GM19468 (cell line): ENCODE data around the gene CD82.

Experiments used
- ATAC-seq: cut with Tn5 transposase; IDR thresholded peaks from one replicate; pipeline ENCODE4 v1.9.1; 2021; ENCODE audit warnings: mild to moderate bottlenecking, moderate library complexity, moderate number of reproducible peaks; ENCODE audit not compliant: unreplicated experiment; ENCODE audit errors: extremely low read depth

Gene CD82

DNA sequence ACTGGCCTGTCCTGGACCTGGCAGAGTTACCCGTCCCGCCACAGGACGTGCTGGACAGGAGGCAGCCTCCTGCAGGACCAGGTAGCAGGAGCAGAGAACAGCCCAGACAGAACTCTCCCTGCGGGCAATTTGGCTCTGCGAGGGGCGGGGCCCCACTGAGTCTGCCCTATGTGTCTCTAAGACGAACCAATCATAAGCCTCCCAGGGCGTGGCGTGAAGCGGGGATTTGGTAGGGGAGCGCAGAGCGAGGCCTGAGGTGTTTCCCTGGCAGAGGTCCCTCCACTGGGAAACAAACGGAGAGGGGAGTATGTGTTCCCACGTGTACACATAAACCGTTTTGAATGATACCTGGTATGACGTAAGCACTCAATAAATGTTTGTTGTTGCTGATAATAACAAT lies 7.4 kb downstream of the CD82 start:
- no peak for ATAC-seq

DNA sequence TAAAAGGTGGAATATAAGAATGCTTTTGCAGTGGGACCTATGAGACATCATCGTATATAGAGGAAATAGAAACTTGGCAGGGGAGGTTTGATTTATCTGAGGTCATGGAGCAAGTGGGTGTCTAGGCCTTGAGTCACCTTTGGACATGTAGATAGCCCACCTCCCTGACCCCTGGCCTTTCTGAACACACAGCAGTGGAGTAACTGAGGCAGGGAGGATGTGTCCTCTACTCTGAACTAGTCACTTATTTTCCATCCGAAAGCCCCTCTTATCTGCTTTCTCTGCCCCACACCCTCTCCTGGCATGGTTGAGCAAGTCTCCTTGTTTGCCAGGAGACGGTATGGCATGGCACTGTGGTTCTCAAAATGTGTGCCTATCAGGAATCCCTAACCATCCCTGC lies 7.9 kb downstream of the CD82 start:
- no peak for ATAC-seq

DNA sequence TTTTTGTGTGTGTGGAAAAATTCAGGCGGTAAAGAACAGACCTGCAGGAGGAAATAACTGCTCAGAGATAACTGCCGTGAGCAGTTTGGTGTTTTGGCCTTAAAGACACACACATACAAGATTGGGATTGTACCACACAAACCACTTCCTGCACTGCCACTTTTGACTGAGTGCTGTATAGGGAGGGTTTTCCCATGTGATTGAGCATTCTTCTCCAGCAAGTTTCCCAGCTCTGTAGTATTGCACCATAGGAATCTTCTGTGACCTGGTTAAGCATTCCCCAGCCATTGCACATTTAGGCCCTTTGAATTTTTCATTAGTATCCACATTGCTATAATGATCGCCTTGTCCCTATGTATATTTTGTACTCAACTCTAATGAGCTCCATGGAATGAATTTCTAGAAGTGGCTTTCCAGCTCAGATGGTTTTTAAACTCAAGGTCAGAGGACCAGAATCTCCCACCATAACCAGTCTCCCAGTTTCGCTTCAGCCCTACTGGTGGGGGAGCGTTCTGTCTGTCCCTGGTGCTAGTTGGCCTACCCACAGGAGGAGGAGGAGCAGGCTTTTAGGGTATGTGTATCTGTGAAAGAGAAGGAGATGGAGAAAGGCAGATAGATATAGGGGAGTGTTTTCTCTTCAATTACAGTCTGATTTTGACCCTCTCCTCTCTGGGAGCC lies 9.3 kb downstream of the CD82 start:
- ATAC-seq, result peak; percentile 39

DNA sequence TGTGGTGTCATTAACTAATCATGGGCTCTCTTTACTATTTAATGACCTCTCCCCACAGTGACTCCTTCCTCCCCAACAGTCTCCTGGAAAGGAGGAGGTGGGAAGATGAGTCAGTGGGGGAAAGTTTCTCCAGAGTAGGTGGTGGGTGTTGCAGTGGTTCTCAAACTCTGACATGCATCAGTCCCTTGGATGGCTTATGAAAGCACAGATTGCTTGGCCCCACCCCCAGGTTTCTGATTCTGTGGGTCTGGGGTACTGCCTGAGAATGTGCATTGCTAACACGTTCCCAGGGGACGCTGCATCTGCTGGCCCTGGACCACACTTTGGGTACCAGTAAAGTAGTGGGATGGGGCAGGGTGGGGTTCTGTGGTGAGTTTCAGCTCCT lies 9.8 kb downstream of the CD82 start:
- no peak for ATAC-seq

DNA sequence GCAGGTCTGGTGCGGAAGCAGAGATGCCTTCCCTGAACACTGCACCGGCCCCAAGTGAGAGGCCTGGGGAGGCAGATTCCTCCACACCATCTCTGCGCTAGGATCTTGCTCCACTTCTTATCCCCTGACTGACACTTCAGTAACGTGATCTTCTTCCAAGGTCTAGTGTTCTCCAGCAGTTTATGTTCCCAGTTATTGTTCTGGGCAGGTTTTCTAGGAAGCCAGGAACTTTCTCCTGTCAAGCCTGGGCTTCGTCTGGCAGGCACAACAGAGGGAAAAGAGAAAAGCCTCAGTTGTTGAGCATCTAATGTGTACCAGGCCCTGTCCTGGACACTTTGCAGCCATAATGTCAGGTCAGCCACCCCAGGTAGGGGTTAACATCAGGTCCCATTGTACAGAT lies 10.5 kb downstream of the CD82 start:
- no peak for ATAC-seq

DNA sequence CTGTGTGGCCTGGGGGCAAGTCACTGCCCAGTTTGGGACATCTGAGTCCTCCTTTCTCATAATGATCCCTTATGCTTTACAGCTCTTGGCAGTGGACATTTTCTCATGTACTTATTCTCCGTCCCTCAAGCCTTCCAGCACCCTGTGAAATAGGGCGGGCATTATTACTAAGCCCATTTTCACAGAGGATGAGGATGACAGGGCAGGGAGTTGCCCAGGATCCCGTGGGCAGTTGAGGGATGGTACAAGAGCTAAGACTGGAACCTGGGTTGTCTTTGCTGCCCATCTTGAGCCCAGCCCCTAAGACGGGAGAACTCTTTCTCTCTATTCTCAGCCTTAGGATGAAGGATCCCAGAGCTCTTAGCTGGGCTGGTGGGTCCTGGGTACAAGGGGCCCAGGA lies 11.2 kb downstream of the CD82 start:
- ATAC-seq, result no peak

DNA sequence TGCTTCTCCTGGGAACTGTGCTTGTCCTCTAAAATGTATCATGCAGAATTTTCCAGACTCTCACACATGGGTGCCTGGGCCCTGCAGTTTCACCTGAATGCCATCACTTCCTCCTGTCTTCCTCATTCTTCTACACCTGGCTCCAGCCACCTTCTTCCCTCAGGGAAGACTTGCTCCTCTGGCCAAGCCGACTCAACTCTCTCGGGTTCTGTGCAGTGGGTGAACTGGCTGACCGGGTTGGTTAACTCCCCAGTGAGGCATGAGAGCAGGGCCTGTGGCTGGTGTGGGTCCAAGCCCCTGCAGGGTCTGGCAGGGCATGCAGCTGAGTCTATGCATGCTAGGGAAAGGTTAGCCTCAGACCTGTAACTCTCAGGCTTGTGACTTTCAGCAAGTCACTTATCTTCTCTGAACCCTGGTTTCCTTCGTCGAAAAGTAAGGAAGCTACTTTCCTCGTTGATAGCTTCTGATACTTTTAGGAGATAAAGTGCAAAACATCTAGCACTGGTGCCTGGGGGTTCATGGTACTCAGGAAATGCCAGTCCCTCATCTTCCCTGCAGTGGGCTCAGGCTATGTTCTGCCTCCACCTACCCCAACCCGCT lies 11.9 kb downstream of the CD82 start:
- ATAC-seq, result no peak

DNA sequence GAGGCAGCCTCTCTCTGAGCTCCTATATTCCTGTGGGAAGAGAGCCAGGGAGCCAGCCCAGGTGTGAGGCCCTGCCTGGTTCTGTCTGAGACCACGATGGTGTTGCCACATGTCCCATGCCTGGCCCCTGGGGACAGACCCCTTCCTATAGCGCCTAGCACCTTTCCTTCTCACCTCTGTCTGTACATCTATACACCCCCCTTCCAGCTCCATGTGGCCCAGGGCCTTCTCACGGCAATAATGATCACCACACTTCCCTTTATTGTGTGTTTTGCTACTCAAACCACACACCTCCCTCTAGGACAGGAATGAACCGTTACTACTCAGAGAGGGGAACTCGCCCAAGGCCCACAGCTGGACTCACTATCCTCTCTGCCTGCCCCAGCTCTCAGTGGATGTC lies 12.8 kb downstream of the CD82 start:
- no peak for ATAC-seq

DNA sequence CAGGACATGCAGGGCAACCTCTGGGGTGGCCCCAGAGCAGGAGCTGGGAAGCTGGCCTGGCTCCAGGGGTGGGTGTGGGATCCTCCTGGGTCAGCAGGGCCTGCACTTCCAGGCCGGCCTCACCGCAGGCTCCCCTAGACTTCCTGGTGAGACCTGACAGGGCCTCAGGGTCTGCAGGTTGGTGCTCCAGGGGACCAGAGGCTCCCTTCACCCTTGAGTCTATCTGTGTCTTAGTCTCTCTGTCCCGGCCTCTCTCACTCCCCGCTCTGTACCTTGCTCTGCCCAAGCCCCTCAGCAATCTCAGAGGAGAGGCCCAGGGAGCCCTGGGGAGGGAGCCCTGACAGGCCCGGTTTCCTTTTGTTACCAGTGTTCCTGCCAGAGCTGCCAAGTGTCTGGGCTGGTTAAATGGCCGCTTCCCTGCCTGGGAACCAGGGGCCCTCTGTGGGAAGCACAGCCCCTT lies 13.9 kb downstream of the CD82 start:
- no peak for ATAC-seq

DNA sequence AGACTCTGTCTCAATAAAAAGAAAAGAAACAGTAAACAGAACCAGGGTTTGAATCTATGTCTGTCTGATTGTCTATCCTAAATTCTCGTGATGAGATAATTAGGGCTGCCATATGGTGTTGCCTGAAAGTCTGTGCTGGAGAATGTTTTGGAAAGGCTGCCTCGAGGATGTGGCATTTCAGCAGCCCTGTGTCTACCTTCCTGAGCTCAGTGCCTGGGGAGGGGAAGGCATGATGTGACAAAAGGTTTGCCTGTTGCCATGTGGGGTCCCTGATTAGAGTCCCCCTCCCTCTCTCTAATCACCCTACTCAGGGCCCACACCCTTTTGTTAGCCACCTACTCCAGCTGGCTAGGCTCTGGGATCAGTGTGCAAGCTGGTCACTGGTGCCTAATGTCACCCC lies 15.2 kb downstream of the CD82 start:
- ATAC-seq, result no peak

DNA sequence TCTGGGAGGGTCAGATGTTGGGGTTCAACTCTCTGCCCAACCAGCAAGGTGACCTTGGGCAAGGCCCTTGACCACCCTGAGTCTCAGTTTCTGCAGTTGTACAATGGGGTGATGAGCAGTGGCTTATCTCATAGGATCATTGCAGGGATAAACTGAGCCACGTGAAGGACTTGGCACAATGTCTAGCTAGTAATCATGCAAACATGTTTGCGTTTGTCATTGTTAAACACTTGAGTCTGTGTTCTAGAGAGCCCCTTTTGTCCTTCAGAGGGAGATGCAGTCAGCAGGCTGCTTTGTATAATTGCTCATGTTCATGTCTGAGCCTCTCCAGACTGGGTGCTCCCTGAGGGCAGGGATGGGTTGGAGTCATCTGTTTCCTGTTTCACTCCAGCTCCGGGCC lies 15.8 kb downstream of the CD82 start:
- ATAC-seq, result no peak

DNA sequence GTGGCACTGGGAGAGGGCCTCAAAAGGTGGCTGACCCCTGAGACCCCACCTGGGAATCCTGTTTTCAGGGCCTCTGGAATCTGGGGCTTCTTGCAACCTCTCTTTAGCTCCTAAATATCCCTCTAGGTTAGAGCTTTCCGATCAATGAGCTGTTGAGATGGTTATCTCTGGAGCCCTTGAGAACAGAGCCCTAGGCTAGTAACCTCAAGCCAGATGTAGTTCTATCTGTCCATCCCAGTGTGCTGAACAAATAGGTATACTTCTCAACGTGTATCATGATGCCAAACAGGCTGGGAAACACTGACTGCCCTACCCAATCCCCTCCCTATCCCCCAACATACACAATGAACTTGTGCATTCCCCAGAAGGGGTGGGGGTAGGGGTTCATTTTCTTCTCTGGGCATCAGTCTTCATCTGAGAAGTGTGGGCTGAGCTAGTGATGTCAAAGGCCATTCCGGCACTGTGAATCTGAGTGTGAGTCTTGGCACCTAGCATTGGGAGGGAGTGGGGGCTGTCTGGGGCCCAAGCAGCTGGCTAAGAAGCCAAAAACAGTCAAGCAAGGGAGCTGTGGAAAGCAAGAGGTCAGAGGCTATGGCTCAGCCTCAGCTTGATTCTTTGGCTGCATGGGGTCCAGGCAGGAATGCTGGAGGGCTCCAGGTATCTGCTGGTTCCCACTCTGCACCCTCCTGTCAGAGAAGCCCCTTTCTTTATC lies 17.3 kb downstream of the CD82 start:
- no peak for ATAC-seq

DNA sequence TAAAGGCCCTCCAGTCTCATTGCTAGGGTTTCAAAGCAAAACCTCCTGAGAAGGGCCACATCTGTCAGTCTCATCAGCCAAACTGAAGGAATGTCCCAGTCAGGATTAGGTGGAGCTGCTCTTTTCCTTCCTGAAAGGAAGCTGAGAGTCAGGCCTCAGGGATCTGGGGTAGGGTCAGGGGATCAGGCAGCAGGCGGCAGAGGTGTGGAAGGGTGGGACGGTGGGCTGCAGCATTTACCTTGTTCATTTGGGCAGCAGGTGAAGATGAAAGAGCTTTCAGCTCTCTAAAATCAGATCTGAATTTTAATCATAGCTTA lies 17.8 kb downstream of the CD82 start:
- ATAC-seq, result no peak

DNA sequence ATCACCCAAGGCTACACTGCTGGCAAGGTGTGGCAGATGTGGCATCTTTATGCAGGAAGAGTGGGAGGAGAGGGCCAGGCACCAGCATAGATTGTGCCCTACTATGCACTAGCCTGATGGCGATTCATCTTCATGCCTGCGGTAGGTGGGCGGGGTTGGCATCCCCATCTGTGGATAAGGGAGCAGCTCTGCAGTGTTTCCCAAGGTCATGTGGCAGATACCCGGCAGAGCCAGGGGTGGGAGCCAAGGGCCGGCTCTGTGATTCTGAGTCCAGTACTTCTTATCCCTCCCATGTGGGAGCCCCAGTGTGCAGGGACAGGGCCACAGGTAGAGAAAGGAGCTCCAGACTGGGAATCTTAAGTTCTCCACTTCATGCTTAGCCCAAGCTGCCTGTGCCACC lies 20.0 kb downstream of the CD82 start:
- ATAC-seq, result no peak

DNA sequence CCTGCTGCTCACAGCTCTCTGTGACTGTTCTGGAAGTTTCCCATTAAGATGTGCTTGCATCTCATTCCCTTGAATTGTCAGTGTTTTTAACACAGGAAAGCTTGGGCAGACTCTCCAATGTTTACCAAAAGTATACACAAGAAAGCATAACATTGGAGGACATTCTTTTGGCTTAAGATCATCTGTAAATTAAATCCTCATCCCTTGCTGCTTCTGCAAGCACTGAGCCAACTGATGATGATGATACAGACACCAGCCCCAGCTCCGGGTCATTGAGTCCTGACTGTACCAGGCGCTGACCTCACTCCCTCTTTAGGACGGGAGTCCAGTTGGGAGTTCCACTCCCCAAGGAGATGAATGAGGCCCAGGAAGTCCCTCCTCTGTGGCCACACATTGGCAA lies 23.8 kb downstream of the CD82 start:
- no peak for ATAC-seq

DNA sequence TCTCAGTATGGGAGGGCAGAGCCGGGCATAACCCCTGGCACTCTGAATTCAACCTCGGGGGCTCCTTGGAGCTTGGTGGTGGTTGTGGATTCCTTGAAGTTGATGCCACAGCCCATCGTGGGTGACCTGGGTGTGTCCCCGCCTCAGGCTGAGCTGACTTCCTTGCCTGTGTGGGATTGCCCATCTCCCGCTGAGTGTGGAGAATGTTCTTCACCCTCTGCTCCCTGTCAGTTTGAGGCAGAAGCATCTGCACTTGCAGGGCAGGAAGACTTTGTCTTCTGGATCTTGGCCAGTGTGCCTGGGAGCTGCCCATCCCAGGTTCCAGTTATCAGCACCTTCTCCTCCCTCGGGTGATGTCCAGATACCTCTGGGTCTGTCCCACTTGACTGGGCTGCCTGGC lies 25.3 kb downstream of the CD82 start:
- ATAC-seq, result no peak

DNA sequence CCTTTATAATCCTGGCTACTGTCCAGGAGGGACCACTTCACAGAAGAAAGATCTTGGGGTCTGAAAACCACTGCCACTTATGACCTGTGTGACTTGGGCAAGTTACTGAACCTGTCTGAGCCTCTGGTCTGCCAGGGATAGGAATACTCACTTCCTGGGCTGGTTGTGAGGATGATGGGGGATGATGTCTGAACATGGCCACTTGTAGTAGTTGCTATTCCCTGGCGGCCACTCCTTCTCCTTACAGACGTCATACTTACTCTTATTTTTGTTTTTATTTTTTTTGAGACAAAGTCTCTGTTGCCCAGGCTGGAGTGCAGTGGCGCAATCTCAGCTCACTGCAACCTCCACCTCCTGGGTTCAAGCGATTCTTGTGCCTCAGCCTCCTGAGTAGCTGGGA lies 26.1 kb downstream of the CD82 start:
- no peak for ATAC-seq

DNA sequence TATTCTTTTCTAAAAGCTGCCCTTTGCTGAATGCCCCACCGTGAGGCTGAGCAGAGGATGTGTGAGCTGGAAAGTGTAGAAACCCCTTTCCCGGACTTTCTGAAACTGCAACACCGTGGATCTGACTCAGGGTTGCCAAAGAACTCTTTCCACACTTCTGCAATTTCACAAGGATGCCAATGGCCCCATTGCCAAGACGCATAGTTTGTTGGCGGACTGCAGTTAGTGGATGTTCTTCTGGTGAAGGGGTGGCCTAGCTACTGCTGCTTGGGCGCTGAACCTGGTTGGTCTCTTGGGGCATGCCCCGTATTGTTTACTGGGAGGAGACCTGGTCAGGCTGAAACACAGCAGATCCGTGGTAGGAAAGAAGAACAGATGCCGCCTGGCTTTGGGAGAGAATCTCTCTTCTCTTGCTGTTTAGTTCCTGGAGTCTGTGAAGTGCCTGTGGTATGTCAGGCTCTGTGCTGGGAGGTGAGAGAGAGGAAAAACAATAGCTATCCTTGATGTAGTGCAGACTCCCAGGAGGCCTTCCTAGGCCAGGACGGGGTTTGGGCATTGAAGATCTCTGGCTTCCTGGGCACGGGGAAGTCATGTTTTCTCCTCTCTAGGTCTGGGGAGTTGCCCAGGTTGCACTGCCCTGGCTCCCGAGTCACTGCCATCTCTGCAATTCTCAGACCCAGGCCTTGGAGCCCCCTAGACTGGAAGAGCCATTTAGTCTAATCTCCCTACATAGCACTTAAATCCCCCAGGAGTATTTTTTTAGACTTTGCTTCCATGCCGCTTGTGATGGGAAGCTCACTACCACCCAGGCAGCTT lies 26.9 kb downstream of the CD82 start:
- no peak for ATAC-seq

DNA sequence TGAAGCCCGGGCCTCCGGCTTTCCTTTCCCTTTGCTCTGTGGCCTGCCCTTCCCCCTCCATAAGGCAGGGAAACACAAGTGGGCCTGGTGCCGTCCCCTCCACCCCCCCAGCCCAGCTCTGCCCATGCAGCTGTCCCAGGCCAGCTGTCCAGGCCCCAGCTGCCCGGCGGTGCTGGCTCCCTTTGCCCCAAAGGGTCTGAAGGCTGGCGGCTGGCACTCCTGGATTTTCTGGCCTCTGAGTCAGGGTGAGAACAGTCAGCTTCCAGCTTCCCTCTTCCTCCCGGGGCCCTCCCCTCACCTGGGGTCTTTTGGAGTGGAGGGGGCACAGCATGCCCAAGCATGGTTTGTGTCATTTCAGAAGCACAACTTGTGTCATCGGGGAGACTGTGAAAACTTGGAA lies 27.8 kb downstream of the CD82 start:
- no peak for ATAC-seq

DNA sequence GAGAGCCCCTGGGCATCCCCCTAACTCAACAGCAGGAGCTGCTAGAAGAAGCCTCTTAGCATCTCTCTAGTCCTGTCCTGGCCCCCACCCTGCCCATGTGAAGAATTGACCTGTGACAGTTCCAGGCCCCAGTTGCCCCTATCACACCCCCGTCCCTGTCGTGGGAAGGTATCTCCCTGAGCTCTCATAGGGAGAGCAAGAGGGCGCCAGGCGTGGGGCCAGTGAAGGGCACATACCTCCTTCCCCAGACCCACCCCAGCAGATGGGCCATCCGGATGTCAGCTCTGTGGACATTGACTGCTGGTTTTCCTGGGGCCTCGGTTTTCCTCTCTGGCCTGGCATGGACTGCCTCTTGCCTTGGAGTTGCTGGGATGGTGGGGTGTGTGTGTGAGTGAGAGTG lies 29.5 kb downstream of the CD82 start:
- ATAC-seq, result no peak

DNA sequence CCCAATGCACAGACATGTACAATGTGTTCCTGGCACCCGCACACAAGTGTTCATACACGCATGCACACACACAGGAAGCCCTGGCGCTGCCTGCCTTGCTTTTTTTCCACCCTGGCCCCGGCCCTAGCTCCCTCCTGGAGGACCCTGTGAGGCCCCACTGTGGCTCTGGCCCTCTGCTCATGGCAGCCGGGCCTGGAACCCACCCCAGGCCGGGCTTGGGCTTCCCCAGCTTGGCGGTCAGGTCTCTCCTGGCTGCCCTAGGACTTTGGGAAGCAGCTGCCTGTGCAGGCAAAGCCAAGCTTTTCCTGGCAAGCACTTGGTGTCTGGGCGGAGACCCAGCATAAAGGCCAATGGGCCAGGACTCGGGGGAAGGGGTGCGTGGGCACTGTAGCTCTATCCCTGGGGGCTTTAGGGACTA lies 30.5 kb downstream of the CD82 start:
- no peak for ATAC-seq
